ENCODE measurements around the gene RNF213. TPM values are rescaled to one million over a fixed set of nuclear protein-coding genes. Genes with fewer than 3 reads are reported as not detected.

RNF213 gene
- total and polyA plus RNA-seq, 4 donors: 18.2 to 104 (median 33.5) TPM

GRCh38 chr17:80319262-80319998 lies 58.8 kb downstream of the RNF213 start:
- Histone ChIP-seq H3K27me3 (ENCODE audit: control insufficient read depth in 4 of 4, insufficient read depth in 4 of 4, low read length in 3 of 4) (no peaks in the 10 kb centered on the region), H3K4me1 (ENCODE audit: control insufficient read depth in 4 of 4, insufficient read depth in 4 of 4, low read length in 3 of 4) (no peaks in the 10 kb centered on the region), H3K4me3 (ENCODE audit: low read depth in 1 of 3, low read length in 3 of 3) (no peak overlapping the region), H3K27ac (ENCODE audit: low read depth in 1 of 2, low read length in 2 of 2) (no peak overlapping the region), H3K9ac (ENCODE audit: low read depth in 1 of 2, low read length in 2 of 2) (no peak overlapping the region), H3K36me3 (ENCODE audit: control insufficient read depth in 4 of 4, insufficient read depth in 3 of 4, low read depth in 1 of 4, low read length in 3 of 4) (peaks cover 10 to 68% (median 45%) of the 10 kb centered on the region in 4 donors), H3K9me3 (ENCODE audit: control insufficient read depth in 4 of 4, low read length in 3 of 4) (no peaks in the 10 kb centered on the region)
- 89% methylated on average over 22 of the region's 22 CpGs for whole genome bisulfite sequencing
- TF ChIP-seq NR2F2 (IDR thresholded peaks at IDR 0.05): no peak
- no peak for DNase-seq (ENCODE audit: low spot score)

GRCh38 chr17:80319999-80320344 lies 59.3 kb downstream of the RNF213 start:
- Histone ChIP-seq H3K9ac (ENCODE audit: low read depth in 1 of 2, low read length in 2 of 2) (no peak overlapping the region), H3K27ac (ENCODE audit: low read depth in 1 of 2, low read length in 2 of 2) (no peak overlapping the region), H3K36me3 (ENCODE audit: control insufficient read depth in 4 of 4, insufficient read depth in 3 of 4, low read depth in 1 of 4, low read length in 3 of 4) (peaks cover 10 to 71% (median 47%) of the 10 kb centered on the region in 4 donors), H3K4me3 (ENCODE audit: low read depth in 1 of 3, low read length in 3 of 3) (no peak overlapping the region), H3K4me1 (ENCODE audit: control insufficient read depth in 4 of 4, insufficient read depth in 4 of 4, low read length in 3 of 4) (no peaks in the 10 kb centered on the region), H3K27me3 (ENCODE audit: control insufficient read depth in 4 of 4, insufficient read depth in 4 of 4, low read length in 3 of 4) (no peaks in the 10 kb centered on the region), H3K9me3 (ENCODE audit: control insufficient read depth in 4 of 4, low read length in 3 of 4) (no peaks in the 10 kb centered on the region)
- no peak for DNase-seq (ENCODE audit: low spot score)
- no peak for TF ChIP-seq YY1 (IDR thresholded peaks at IDR 0.05)
- TF ChIP-seq SP1 (IDR thresholded peaks at IDR 0.05): no peak
- TF ChIP-seq GABPA (IDR thresholded peaks at IDR 0.05 in 1 of 2, conservative IDR thresholded peaks at IDR 0.05 in 1 of 2): no peak
- TF ChIP-seq REST (IDR thresholded peaks at IDR 0.05): no peak
- TF ChIP-seq HNF4G (IDR thresholded peaks at IDR 0.05): no peak
- TF ChIP-seq CTCF (IDR thresholded peaks at IDR 0.05; ENCODE audit: low read depth, low read length, missing input control): no peak
- TF ChIP-seq MAX (IDR thresholded peaks at IDR 0.05): no peak
- TF ChIP-seq JUND (IDR thresholded peaks at IDR 0.05): no peak
- no peak for TF ChIP-seq FOXA2 (IDR thresholded peaks at IDR 0.05)
- TF ChIP-seq HNF4A (conservative IDR thresholded peaks at IDR 0.05): no peak
- TF ChIP-seq EGR1 (IDR thresholded peaks at IDR 0.05; ENCODE audit: low read depth in 2 of 2): no peak
- TF ChIP-seq ZBTB33 (IDR thresholded peaks at IDR 0.05): no peak
- TF ChIP-seq TAF1 (conservative IDR thresholded peaks at IDR 0.05): no peak
- no peak for TF ChIP-seq RAD21 (IDR thresholded peaks at IDR 0.05)
- no peak for TF ChIP-seq NR2F2 (IDR thresholded peaks at IDR 0.05)
- TF ChIP-seq RXRA (IDR thresholded peaks at IDR 0.05): no peak
- no peak for TF ChIP-seq FOXA1 (IDR thresholded peaks at IDR 0.05)
- TF ChIP-seq ATF3 (IDR thresholded peaks at IDR 0.05): no peak
- 92% methylated on average over 4 of the region's 4 CpGs for WGBS

All from liver (tissue), 9 donors.